ENCODE measurements around the gene ZBTB21. TPM values are rescaled to one million over a fixed set of nuclear protein-coding genes. Genes with fewer than 3 reads are reported as not detected.

Gene ZBTB21
- total and polyA plus RNA-seq, 2 experiments from 2014 or later: 10.0 to 11.0 TPM

GRCh38 chr21:42047821-42048613 is 37.9 kb upstream of the ZBTB21 start:
- H3K27ac ChIP-seq (ENCODE audit: low read depth): no peak overlapping the region

More at GRCh38 chr21:42047821-42048613, 37.9 kb upstream of the ZBTB21 start:
- no peaks in the 10 kb centered on the region for H3K27me3 ChIP-seq (ENCODE audit: insufficient read depth)
- H3K4me1 ChIP-seq (ENCODE audit: insufficient read depth): no peaks in the 10 kb centered on the region
- no peaks in the 10 kb centered on the region for H3K9me2 ChIP-seq (ENCODE audit: insufficient read depth)
- Mint-ChIP-seq H3K4me3 (no peak overlapping the region), H3K27me3 (ENCODE audit: insufficient read depth, low read depth, poor library complexity) (no peaks in the 10 kb centered on the region), H3K9me3 (peaks cover 6% of the 10 kb centered on the region; the same call in 1 of the 3 replicates), H3K4me1 (no peaks in the 10 kb centered on the region), H3K27ac (no peak overlapping the region), H3K36me3 (ENCODE audit: low read depth) (no peaks in the 10 kb centered on the region)
- no peaks in the 10 kb centered on the region for H3F3A ChIP-seq (replicated peaks; ENCODE audit: low read depth)
- no peak for TF ChIP-seq CREB1 (CRISPR knock-in tag; IDR thresholded peaks at IDR 0.05; ENCODE audit: low read depth)
- TF ChIP-seq ZNF331 (CRISPR knock-in tag; IDR thresholded peaks at IDR 0.05; ENCODE audit: low read depth): no peak
- no peak for TF ChIP-seq EZH2phosphoT487 (IDR thresholded peaks at IDR 0.05; ENCODE audit: unreplicated experiment)
- no peak for TF ChIP-seq ZNF114 (CRISPR knock-in tag; IDR thresholded peaks at IDR 0.05)
- TF ChIP-seq POLR2AphosphoS5 (IDR thresholded peaks at IDR 0.05; ENCODE audit: low read depth): no peak
- no peak for TF ChIP-seq STAT1 (IDR thresholded peaks at IDR 0.05; ENCODE audit: unreplicated experiment)
- TF ChIP-seq ETS1 (IDR thresholded peaks at IDR 0.05): no peak
- TF ChIP-seq EZH2 (IDR thresholded peaks at IDR 0.05; ENCODE audit: low read depth, unreplicated experiment): no peak
- no peak for TF ChIP-seq JUNB (IDR thresholded peaks at IDR 0.05; ENCODE audit: unreplicated experiment)
- no peak for TF ChIP-seq CTCF (conservative IDR thresholded peaks at IDR 0.05; ENCODE audit: low read depth in 2 of 2)
- TF ChIP-seq NANOG (IDR thresholded peaks at IDR 0.05; ENCODE audit: borderline replicate concordance): no peak
- TF ChIP-seq ZNF462 (CRISPR knock-in tag; IDR thresholded peaks at IDR 0.05): no peak
- TF ChIP-seq, protein P1, sequence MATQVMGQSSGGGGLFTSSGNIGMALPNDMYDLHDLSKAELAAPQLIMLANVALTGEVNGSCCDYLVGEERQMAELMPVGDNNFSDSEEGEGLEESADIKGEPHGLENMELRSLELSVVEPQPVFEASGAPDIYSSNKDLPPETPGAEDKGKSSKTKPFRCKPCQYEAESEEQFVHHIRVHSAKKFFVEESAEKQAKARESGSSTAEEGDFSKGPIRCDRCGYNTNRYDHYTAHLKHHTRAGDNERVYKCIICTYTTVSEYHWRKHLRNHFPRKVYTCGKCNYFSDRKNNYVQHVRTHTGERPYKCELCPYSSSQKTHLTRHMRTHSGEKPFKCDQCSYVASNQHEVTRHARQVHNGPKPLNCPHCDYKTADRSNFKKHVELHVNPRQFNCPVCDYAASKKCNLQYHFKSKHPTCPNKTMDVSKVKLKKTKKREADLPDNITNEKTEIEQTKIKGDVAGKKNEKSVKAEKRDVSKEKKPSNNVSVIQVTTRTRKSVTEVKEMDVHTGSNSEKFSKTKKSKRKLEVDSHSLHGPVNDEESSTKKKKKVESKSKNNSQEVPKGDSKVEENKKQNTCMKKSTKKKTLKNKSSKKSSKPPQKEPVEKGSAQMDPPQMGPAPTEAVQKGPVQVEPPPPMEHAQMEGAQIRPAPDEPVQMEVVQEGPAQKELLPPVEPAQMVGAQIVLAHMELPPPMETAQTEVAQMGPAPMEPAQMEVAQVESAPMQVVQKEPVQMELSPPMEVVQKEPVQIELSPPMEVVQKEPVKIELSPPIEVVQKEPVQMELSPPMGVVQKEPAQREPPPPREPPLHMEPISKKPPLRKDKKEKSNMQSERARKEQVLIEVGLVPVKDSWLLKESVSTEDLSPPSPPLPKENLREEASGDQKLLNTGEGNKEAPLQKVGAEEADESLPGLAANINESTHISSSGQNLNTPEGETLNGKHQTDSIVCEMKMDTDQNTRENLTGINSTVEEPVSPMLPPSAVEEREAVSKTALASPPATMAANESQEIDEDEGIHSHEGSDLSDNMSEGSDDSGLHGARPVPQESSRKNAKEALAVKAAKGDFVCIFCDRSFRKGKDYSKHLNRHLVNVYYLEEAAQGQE (IDR thresholded peaks at IDR 0.05; ENCODE audit: unreplicated experiment): no peak
- no peak overlapping the region for H2AFZ ChIP-seq
- ATAC-seq (no peak), DNase-seq (ENCODE audit: low spot score) (no peak)
- H4K20me1 ChIP-seq (replicated peaks; ENCODE audit: insufficient read depth): no peaks in the 10 kb centered on the region
- no peak overlapping the region for H3K4me2 ChIP-seq
- H3K79me2 ChIP-seq (replicated peaks; ENCODE audit: insufficient read depth): no peaks in the 10 kb centered on the region
- H3K36me3 ChIP-seq (ENCODE audit: insufficient read depth): no peaks in the 10 kb centered on the region
- no peak overlapping the region for H3K4me3 ChIP-seq
